IPS-20b (cell line): Measurements from ENCODE around the gene SDS.

Experiments
- H3K27ac ChIP-seq: one replicate; pipeline ENCODE4 v1.5.1; 2013; ENCODE audit warnings: low read length
- H3K27me3 ChIP-seq: 2 replicates; pipeline ENCODE4 v1.6.1; 2013; ENCODE audit warnings: mild to moderate bottlenecking, low read length, inconsistent platforms; ENCODE audit not compliant: insufficient read depth
- H3K36me3 ChIP-seq: 2 replicates; pipeline ENCODE4 v1.6.1; 2013; ENCODE audit warnings: low read depth, mild to moderate bottlenecking, inconsistent platforms, low read length, moderate library complexity; ENCODE audit not compliant: insufficient read depth
- H3K4me1 ChIP-seq: 2 replicates; pipeline ENCODE4 v1.6.1; 2013; ENCODE audit warnings: mild to moderate bottlenecking, control low read depth, inconsistent platforms, low read length, moderate library complexity; ENCODE audit not compliant: insufficient read depth
- H3K4me3 ChIP-seq: 2 replicates; pipeline ENCODE4 v1.5.1; 2013; ENCODE audit warnings: mild to moderate bottlenecking, low read length, inconsistent platforms
- H3K9ac ChIP-seq: 2 replicates; pipeline ENCODE4 v1.6.1; 2013; ENCODE audit warnings: low read depth, mild to moderate bottlenecking, inconsistent platforms, low read length, moderate library complexity
- H3K9me3 ChIP-seq: 2 replicates; pipeline ENCODE4 v1.6.1; 2013; ENCODE audit warnings: mild to moderate bottlenecking, low read depth, low read length, inconsistent platforms; ENCODE audit not compliant: insufficient read depth

SDS gene

GRCh38 chr12:113384778-113385177, 18.9 kb downstream of the SDS start:
- Histone ChIP-seq H3K4me1 (no peaks in the 10 kb centered on the region), H3K4me3 (no peak overlapping the region), H3K27me3 (no peaks in the 10 kb centered on the region), H3K27ac (no peak overlapping the region), H3K9ac (no peak overlapping the region), H3K9me3 (no peaks in the 10 kb centered on the region), H3K36me3 (peaks cover 32% of the 10 kb centered on the region)

- H3K9ac ChIP-seq = no peak overlapping the region
- no peaks in the 10 kb centered on the region for H3K4me1 ChIP-seq
- H3K4me3 ChIP-seq = no peak overlapping the region
- H3K27me3 ChIP-seq = no peaks in the 10 kb centered on the region
- peaks cover 31% of the 10 kb centered on the region for H3K36me3 ChIP-seq
- H3K27ac ChIP-seq = no peak overlapping the region
- no peaks in the 10 kb centered on the region for H3K9me3 ChIP-seq
Observed at GRCh38 chr12:113382206-113382605, 21.5 kb downstream of the SDS start.

DNA sequence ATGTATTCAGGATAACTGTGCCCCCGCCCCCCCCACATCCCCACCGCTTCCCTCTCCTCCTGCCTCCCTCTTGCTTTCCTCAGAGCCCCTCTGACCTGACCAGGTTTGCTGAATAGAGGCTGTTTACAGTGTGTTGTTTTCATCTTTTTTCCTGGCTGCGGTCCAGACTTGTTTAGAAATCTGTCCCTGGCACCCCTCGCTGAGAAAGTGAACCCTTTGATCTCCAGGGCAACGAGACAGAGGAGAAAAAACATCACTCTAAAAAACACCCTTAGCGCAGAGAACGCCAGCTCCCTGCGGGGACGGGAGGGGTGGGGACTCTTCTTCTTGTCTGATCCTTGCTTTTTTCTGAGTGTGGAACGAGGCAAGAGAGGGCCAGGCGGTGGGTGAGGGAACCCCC, 22.5 kb downstream of the SDS start:
- Histone ChIP-seq H3K36me3 (peaks cover 24% of the 10 kb centered on the region), H3K27me3 (no peaks in the 10 kb centered on the region), H3K9me3 (no peaks in the 10 kb centered on the region), H3K4me3 (no peak overlapping the region), H3K4me1 (no peaks in the 10 kb centered on the region), H3K9ac (no peak overlapping the region), H3K27ac (no peak overlapping the region)

DNA sequence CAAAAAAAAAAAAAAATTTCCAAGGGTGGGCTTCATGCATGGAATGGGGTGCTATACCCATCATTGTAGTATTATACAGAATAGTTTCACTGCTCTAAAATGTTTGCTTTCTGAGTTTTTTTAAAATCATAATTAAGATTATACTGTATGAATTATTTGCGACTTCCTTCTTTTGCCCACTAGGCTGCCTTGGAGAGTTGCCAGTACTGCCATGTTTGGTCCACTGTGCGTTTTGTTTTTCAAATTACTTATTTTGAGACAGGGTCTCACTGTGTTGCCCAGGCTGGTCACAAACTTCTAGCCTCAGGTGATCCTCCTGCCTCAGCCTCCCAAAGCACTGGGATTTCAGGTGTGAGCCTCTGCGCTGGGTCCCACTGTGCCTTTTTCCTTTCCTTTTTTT, 25.4 kb downstream of the SDS start:
- Histone ChIP-seq H3K4me3 (no peak overlapping the region), H3K4me1 (no peaks in the 10 kb centered on the region), H3K36me3 (peaks cover 30% of the 10 kb centered on the region), H3K27me3 (no peaks in the 10 kb centered on the region), H3K9me3 (no peaks in the 10 kb centered on the region), H3K9ac (no peak overlapping the region), H3K27ac (no peak overlapping the region)

GRCh38 chr12:113374823-113375428, 28.8 kb downstream of the SDS start:
- Histone ChIP-seq H3K9me3 (no peaks in the 10 kb centered on the region), H3K4me1 (no peaks in the 10 kb centered on the region), H3K27me3 (no peaks in the 10 kb centered on the region), H3K27ac (no peak overlapping the region), H3K4me3 (no peak overlapping the region), H3K36me3 (peaks cover 27% of the 10 kb centered on the region), H3K9ac (no peak overlapping the region)

- no peaks in the 10 kb centered on the region for H3K27me3 ChIP-seq
- no peak overlapping the region for H3K27ac ChIP-seq
- H3K36me3 ChIP-seq = peaks cover 27% of the 10 kb centered on the region
- no peak overlapping the region for H3K4me3 ChIP-seq
- H3K9me3 ChIP-seq = no peaks in the 10 kb centered on the region
- H3K4me1 ChIP-seq = no peaks in the 10 kb centered on the region
- H3K9ac ChIP-seq = no peak overlapping the region
Observed at GRCh38 chr12:113373969-113374368, 29.7 kb downstream of the SDS start.

- no peaks in the 10 kb centered on the region for H3K9me3 ChIP-seq
- H3K27me3 ChIP-seq = no peaks in the 10 kb centered on the region
- H3K36me3 ChIP-seq = peaks cover 27% of the 10 kb centered on the region
- H3K27ac ChIP-seq = no peak overlapping the region
- H3K9ac ChIP-seq = no peak overlapping the region
- no peaks in the 10 kb centered on the region for H3K4me1 ChIP-seq
- H3K4me3 ChIP-seq = no peak overlapping the region
Observed at GRCh38 chr12:113373440-113373839, 30.2 kb downstream of the SDS start.

DNA sequence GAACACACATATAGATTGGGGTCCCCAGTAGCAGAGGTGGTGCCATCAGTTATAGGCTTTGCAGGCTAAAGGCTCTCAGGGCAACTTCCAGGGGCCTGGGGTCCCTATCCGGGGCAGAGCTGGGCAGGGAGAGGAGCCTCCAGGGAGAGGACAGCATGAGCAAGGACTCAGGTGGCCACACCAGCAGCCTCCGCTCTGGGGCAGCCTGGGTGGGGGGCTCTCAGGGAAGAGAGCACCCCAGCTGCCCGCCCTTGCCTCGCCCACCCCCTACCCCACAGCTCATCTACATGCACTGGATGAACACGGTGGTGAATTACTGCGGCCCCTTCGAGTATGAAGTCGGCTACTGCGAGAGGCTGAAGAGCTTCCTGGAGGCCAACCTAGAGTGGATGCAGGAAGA, 31.3 kb downstream of the SDS start:
- H3K4me3 ChIP-seq = no peak overlapping the region
- H3K9ac ChIP-seq = no peak overlapping the region; the same call in 1 of the 2 replicates
- peaks cover 22% of the 10 kb centered on the region for H3K36me3 ChIP-seq
- no peaks in the 10 kb centered on the region for H3K9me3 ChIP-seq
- H3K27me3 ChIP-seq = no peaks in the 10 kb centered on the region
- no peaks in the 10 kb centered on the region for H3K4me1 ChIP-seq
- H3K27ac ChIP-seq = no peak overlapping the region

- H3K9ac ChIP-seq = no peak overlapping the region
- no peak overlapping the region for H3K27ac ChIP-seq
- peaks cover 22% of the 10 kb centered on the region for H3K36me3 ChIP-seq
- H3K9me3 ChIP-seq = no peaks in the 10 kb centered on the region
- no peaks in the 10 kb centered on the region for H3K27me3 ChIP-seq
- H3K4me3 ChIP-seq = no peak overlapping the region
- no peaks in the 10 kb centered on the region for H3K4me1 ChIP-seq
Observed at GRCh38 chr12:113371808-113372207, 31.9 kb downstream of the SDS start.

- H3K27ac ChIP-seq = no peak overlapping the region
- no peaks in the 10 kb centered on the region for H3K4me1 ChIP-seq
- no peak overlapping the region for H3K4me3 ChIP-seq
- no peaks in the 10 kb centered on the region for H3K27me3 ChIP-seq
- peaks cover 22% of the 10 kb centered on the region for H3K36me3 ChIP-seq
- no peak overlapping the region for H3K9ac ChIP-seq
- no peaks in the 10 kb centered on the region for H3K9me3 ChIP-seq
Observed at GRCh38 chr12:113370923-113371682, 32.6 kb downstream of the SDS start.

DNA sequence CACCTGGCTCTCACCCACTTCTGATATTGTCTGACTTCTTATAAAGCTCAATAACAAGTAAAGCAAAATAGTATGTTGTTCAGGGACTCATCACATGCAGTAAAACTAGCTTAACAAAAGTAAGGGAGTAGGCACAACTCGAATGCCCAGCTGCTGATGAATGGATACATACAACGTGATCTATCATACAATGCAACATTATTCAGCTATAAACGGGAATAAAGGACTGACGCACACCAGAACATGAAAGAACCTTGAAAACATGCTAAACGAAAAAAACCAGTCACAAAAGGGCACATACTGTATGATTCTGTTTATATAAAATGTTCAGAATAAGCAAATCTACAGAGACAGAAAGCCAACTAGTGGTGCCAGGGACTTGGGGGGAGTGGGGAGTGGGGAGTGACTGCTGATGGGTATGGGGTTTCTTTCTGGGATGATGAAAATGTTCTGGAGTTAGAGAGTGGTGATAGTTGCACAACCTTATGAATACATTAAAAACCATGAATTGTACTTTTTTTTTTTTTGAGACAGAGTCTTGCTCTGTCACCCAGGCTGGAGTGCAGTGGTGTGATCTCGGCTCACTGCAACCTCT, 34.2 kb downstream of the SDS start:
- Histone ChIP-seq H3K9me3 (no peaks in the 10 kb centered on the region), H3K4me3 (no peak overlapping the region), H3K27ac (no peak overlapping the region), H3K27me3 (no peaks in the 10 kb centered on the region), H3K36me3 (peaks cover 11% of the 10 kb centered on the region), H3K4me1 (no peaks in the 10 kb centered on the region), H3K9ac (no peak overlapping the region)

DNA sequence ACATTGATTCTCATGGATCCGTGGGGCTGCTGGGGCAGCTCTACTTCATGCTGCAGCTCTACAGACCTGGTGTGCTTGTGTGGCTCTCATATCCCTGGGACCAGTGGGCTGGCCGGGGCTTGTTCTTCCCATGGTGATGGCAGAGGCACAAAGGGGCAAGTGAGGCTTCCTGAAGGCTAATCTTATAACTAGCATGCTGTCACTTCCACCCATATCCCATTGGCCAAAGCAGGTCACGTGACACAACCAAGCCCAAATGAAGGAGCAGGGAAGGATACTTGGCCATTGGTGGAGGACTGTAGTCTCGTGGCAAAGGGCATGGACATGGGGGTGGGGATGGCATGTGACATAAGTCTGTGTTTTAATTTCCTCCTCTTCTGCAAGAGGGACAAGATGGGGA, 35.4 kb downstream of the SDS start:
- Histone ChIP-seq H3K4me1 (no peaks in the 10 kb centered on the region), H3K27me3 (no peaks in the 10 kb centered on the region), H3K36me3 (peaks cover 4% of the 10 kb centered on the region; the same call in 1 of the 2 replicates), H3K9ac (no peak overlapping the region), H3K27ac (no peak overlapping the region), H3K4me3 (no peak overlapping the region), H3K9me3 (no peaks in the 10 kb centered on the region)
